HG03097 (cell line): ENCODE measurements around the gene PSMD14.

Experiments
- ATAC-seq: cut with Tn5 transposase; IDR thresholded peaks from one replicate; pipeline ENCODE4 v1.9.1; 2021; ENCODE audit not compliant: unreplicated experiment, low FRiP score

PSMD14 gene

DNA sequence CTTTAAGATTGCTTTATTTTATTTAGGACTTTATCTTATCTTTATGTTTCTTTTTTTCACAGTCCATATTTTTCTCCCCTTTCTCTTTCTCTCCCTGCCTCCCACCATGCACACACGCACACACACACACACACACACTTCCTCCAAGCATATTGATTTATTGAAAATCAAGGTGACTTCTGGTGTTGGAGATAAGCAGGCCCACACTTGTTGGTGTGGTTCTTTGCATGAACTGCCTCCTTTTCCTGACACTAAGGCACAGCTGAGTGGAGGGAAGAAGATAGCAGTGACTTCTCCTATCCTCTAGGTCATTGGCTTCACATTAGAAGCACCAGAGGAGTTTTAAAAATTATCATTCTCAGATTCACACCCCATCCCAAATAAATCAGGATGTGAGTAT is 125.9 kb downstream of the PSMD14 start:
- ATAC-seq, result no peak

DNA sequence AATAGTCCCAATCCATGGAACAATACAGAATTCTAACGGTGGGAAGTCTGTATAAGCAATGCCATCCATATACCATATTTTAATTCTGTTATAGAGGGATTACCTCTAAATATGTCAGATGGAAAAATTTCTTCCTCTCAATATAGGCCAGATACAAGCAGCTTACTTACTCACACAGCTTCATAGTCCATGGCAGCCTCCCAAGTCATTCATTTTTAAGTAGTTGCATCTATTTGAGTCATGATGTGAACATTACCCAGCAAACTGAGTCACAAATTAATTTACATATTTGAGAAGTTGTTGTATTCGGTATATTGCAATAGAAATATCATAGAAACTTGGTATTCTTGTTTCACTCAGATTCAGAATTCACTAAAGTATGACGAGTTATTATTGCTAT is 128.2 kb downstream of the PSMD14 start:
- ATAC-seq, result no peak

DNA sequence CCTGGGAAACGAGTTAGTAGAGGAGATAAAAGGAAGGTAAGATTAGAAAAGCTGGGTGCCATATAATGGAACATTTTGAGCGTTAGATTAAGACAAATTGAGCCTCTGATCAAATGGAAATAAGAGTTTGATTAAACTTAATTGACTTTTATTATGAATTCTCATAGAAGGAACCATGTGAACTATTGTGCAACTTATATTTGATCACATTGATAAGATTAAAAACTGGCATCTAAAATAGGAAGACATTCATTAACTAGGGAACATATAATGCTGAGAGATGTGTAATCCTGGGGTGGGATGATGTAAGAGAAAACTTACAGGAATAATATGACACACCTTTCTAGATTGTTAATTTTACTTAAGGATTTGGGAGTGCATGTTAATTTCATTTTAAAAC is 130.4 kb downstream of the PSMD14 start:
- no peak for ATAC-seq

DNA sequence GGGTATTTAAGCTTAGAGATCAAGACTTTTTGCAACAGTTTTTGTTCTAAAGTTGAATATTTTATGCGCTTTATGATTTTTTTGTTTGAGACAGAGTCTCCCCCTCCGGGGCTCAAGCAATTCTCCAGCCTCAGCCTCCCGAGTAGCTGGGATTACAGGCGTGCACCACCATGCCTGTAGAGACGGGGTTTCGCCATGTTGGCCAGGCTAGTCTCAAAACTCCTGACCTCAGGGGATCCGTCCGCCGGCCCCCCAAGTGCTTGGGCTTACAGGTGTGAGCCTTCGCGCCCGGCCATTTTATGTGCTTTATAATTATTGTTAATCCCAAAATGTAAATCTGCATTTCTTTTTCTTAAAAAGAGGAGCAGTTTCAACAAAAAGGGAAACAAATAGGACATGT is 136.9 kb downstream of the PSMD14 start:
- no peak for ATAC-seq

DNA sequence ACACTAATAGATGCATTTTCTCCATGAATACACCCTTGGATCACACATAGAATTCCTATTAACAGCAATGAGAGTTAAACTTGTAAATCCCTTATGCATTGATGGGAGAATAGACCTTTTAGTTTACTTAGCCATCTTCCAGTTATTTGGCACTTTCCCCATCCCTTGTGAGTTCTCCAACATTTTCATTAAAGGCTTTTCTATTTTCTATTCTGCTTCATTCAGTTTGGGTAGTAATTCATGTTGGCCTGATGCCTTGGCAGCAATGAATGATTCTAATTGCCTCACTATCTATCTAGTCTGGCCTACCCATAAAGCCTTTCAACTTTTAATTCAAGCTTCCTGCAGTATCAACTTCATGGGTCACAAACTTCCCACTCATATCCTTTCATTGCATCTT is 140.2 kb downstream of the PSMD14 start:
- ATAC-seq, result no peak
